Fibroblast of villous mesenchyme (primary cell): ENCODE results near the gene ARHGEF28. TPM values are rescaled to one million over a fixed set of nuclear protein-coding genes. Genes with fewer than 3 reads are reported as not detected.

Source experiments
- DNase-seq: peaks from one replicate; pipeline ENCODE4 v3.0.0-alpha.2; 2010; ENCODE audit warnings: low read depth
- H3K4me3 ChIP-seq: 2 replicates; pipeline ENCODE4 v1.5.1; 2011; ENCODE audit warnings: low read depth, mild to moderate bottlenecking, low read length
- CTCF ChIP-seq: IDR thresholded peaks from 2 replicates; pipeline ENCODE4 v1.5.1; 2012; ENCODE audit warnings: low read depth, mild to moderate bottlenecking, low read length; ENCODE audit not compliant: insufficient read depth
- total RNA-seq: library from RNA; depleted of rRNA; stranded (reverse); fragments of >200 nt; gene quantifications from 2 replicates; pipeline ENCODE4 v1.2.3, GENCODE V29; 2012

The ARHGEF28 gene
- total RNA-seq, 1 donor: 40.2 TPM

- DNase-seq: no peak
- TF ChIP-seq CTCF: no peak
- H3K4me3 ChIP-seq: no peak overlapping the region
Measured at GRCh38 chr5:73822989-73823339, 197.0 kb downstream of the ARHGEF28 start.

- no peak for TF ChIP-seq CTCF
- DNase-seq: no peak
Measured at GRCh38 chr5:73823508-73823925, 197.5 kb downstream of the ARHGEF28 start.

GRCh38 chr5:73825199-73825598 is 199.2 kb downstream of the ARHGEF28 start:
- H3K4me3 ChIP-seq: no peak overlapping the region
- no peak for TF ChIP-seq CTCF
- DNase-seq: no peak

More at GRCh38 chr5:73823508-73823925, 197.5 kb downstream of the ARHGEF28 start:
- H3K4me3 ChIP-seq: no peak overlapping the region

- DNase-seq: no peak
- H3K4me3 ChIP-seq: no peak overlapping the region
- no peak for TF ChIP-seq CTCF
Measured at GRCh38 chr5:73825736-73826135, 199.7 kb downstream of the ARHGEF28 start.

- TF ChIP-seq CTCF: no peak
- DNase-seq: peak; percentile 83
- no peak overlapping the region for H3K4me3 ChIP-seq
Measured at GRCh38 chr5:73826301-73827105, 200.5 kb downstream of the ARHGEF28 start.

GRCh38 chr5:73827106-73827450 is 201.1 kb downstream of the ARHGEF28 start:
- H3K4me3 ChIP-seq: no peak overlapping the region
- DNase-seq: no peak
- TF ChIP-seq CTCF: no peak

- DNase-seq: no peak
- no peak for TF ChIP-seq CTCF
- no peak overlapping the region for H3K4me3 ChIP-seq
Measured at GRCh38 chr5:73828465-73828864, 202.5 kb downstream of the ARHGEF28 start.
